Measurements from ENCODE around the gene RIMS4.

GRCh38 chr20:44765701-44766347 lies 44.5 kb downstream of the RIMS4 start:
- no peak for TF ChIP-seq GATA3 (IDR thresholded peaks at IDR 0.05; ENCODE audit: low read depth, low read length)
- no peak for TF ChIP-seq GATA2 (IDR thresholded peaks at IDR 0.05; ENCODE audit: low read depth, low read length)

All from SH-SY5Y (cell line).